ENCODE results near the gene SEMA3C.

The SEMA3C gene

GRCh38 chr7:80870813-80871212 is 48.0 kb downstream of the SEMA3C start (continued):
- TF ChIP-seq ZNF639 (tag by site-specific recombination; IDR thresholded peaks at IDR 0.05) (peak; percentile 70; the same call in 1 of the 2 replicates), AEBP2 (tag by site-specific recombination; IDR thresholded peaks at IDR 0.05; ENCODE audit: borderline replicate concordance) (no peak), REST (tag by site-specific recombination; IDR thresholded peaks at IDR 0.05) (no peak), ZNF837 (tag by site-specific recombination; IDR thresholded peaks at IDR 0.05) (no peak), ELK4 (IDR thresholded peaks at IDR 0.05; ENCODE audit: borderline replicate concordance, low read depth, low read length) (no peak), ZSCAN18 (tag by site-specific recombination; IDR thresholded peaks at IDR 0.05) (no peak), GFI1B (tag by site-specific recombination; IDR thresholded peaks at IDR 0.05) (peak; percentile 22; the same call in 1 of the 2 replicates), ZNF221 (tag by site-specific recombination; IDR thresholded peaks at IDR 0.05; ENCODE audit: borderline replicate concordance) (no peak), ZNF670 (tag by site-specific recombination; IDR thresholded peaks at IDR 0.05; ENCODE audit: low read depth) (no peak), ZNF394 (tag by site-specific recombination; IDR thresholded peaks at IDR 0.05; ENCODE audit: borderline replicate concordance) (peak; percentile 50), TSHZ1 (tag by site-specific recombination; IDR thresholded peaks at IDR 0.05; ENCODE audit: borderline replicate concordance) (peak; percentile 70; the same call in 1 of the 2 replicates), BCL11A (tag by site-specific recombination; IDR thresholded peaks at IDR 0.05; ENCODE audit: low read depth) (0 out of 2 replicates have a peak, but pooled peaks have one; percentile 23), GLIS2 (tag by site-specific recombination; IDR thresholded peaks at IDR 0.05) (no peak), ZNF350 (tag by site-specific recombination; IDR thresholded peaks at IDR 0.05) (no peak), ZNF23 (tag by site-specific recombination; IDR thresholded peaks at IDR 0.05; ENCODE audit: borderline replicate concordance) (no peak), TCF7L2 (IDR thresholded peaks at IDR 0.05; ENCODE audit: borderline replicate concordance, low read depth, low read length) (no peak), PRDM4 (tag by site-specific recombination; IDR thresholded peaks at IDR 0.05) (peak; percentile 93), TRIM28 (IDR thresholded peaks at IDR 0.05; ENCODE audit: borderline replicate concordance, low read length) (no peak), ZNF473 (tag by site-specific recombination; IDR thresholded peaks at IDR 0.05) (no peak), ZNF274 (IDR thresholded peaks at IDR 0.05; ENCODE audit: low read length) (no peak), ZNF274 (tag by site-specific recombination; IDR thresholded peaks at IDR 0.05; ENCODE audit: borderline replicate concordance) (no peak)
